ENCODE data around the gene ADORA3.

The ADORA3 gene

DNA sequence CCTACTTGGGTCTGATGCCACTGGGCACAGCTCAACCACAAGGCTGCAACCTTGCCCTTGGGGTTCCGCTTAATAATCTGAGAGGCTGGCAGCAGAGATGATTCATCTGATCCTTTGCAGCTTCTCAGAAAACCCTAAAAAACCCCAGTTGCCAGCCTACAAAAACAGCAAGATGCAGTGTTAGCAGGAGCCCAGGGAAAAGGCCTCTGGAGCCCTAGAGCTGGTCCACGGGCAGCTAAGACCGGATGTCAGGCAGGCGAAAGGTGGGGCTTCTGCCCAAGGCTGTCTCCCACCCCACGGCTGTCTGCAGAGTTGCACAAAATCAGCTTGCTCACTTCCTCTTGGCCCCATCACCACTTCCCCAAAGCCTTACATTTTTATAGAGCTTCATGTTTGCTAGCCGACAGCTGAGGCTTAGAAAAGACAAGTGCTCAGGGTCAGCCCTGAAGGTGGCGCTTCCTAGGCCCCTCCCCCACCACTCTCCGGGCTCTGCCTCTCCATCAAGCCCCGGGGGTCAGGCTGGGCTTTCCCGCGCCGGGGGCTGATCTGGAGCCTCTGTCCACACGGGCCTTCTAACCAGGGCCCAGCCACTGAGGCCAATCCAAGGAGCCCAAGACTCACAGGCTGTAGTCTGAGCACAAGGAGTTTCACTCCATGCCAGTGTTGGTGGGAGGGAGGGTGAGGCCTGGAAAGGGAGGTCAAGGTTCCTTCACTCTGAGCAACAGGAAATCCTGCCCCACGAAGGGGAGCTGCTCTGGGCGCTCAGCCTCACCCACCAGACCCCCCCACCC is 4.2 kb upstream of the ADORA3 start:
- no peak for DNase-seq

DNA sequence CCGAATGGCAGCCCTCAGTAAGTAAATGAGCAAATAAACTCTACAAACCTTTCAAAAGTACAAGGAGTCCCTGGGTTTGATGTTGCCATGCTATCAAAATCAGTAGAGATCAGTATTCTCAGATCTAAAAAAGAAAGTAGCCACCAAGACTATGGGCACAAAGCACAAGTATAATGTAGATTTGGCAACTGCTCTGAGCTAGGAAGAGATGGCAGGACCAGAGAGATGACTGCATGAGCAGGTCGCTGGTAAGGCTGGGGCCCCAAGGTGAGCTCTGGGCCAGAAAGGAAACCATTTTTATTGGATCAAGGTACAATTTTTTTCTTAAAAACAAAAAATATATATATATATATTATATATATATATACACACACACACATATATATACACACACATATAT is 3.1 kb upstream of the ADORA3 start:
- DNase-seq = no peak

DNA sequence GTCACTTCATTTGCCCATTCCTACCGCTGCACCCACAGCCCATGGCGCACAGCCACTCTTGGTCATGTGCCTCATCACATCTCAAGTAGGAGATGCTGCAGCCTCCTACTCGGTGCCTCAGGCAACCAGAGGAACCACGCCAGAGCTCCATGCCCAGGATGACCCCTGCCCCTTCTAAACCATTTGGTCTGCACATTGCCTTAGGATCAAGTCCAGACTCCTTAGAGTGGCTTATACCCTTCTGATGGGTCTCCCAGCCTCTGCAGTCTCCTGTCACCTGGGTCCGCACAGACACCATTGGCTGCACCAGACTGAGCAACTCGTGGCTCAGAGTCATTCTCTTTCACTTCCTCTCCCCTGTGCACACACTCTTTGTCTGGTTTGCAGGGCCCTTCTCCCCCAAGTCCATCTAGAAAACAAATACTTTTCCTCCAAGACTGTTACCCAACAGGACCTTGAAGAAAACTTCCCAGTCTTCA is 2.2 kb upstream of the ADORA3 start:
- DNase-seq = no peak

DNA sequence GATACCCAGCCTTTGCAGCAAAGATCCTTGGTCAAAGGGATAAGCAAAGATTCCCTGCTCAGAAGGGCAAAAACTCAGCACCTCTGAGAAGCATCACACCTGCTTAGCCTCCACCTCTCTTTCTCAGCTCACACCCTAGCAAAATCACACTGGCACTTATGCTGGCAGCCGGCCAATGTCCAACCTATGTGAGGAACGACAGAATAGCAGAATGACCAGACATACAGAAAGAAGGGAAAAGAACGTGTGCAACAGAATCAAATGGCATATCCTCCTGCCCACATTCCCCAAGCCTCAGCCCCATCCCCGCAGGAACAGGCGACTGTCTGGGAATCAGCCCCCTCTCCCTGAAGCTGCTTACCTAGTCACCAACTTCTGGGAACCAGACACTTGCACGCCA is 664 bp upstream of the ADORA3 start:
- DNase-seq = no peak

DNA sequence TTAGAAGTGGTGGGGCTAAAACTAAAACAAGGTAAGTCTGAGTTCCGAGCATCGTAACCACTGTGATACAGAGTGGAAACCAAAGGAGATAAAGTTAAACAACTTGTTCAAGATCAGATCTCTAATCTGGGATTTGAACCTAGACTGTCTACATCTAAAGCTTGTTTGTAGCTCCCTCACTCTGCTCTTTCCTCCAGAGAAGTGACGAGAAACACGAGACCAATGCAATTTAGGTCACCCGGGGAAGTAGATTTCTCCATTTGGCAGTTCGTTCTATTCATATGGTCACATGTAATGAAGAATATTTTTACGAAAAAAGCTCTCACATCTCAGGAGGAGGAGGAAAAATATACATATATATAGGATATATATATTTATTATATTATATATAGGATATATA is 1.8 kb downstream of the ADORA3 start:
- no peak for DNase-seq

DNA sequence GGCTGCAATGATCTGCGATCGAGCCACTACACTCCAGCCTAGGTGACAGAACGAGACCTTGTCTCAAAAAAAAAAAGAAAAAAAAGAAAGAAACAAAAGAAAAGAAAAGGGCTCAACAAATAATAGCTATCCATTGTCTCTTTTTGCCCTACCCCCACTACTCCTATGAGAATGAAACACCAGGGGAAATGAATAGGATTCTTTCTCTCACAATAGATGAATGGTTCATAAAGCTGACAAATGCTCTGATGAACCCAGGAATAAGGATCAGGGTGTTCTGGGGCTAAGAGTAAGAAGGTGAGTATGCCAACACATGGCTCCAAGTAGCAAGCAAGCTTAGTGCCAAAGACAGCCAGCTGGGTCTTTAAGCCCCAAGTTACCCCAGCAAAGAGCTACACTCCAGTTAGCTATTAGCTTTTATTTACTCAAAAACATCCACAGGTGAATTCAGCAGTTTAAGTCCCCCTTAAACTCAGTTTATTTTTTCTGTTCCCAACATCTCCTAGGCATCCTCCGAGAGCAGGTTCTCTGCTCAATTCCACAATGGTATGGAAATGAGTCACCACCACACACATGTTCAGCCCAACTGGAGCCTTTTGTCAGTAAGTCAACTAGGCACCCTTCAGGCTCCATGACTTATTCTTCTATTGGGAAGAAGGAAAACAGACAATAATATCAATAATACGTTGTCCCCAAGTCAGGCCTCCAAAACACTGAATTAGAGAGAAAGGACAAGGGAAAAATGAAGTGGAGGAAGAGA is 4.2 kb downstream of the ADORA3 start:
- DNase-seq = no peak

DNA sequence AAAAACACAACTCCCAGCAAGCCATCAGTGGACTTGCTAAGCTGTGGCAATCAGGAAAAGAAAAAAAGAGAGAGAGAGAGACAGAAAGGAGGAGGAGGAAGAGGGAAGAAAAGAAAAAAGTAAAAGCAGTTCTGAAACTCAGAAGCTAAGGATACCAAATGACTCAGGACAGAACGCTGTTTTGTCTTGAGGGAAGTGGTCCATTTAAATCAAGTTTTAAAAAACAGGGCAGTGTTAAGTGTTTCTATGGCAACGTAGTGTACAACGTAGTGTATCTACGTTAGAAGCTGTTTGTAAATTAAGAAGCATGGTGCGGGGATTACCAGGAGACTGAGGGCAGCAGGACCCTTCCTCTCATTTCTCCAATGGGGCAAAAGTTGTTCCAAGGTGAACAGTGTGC is 5.8 kb downstream of the ADORA3 start:
- DNase-seq = no peak

DNA sequence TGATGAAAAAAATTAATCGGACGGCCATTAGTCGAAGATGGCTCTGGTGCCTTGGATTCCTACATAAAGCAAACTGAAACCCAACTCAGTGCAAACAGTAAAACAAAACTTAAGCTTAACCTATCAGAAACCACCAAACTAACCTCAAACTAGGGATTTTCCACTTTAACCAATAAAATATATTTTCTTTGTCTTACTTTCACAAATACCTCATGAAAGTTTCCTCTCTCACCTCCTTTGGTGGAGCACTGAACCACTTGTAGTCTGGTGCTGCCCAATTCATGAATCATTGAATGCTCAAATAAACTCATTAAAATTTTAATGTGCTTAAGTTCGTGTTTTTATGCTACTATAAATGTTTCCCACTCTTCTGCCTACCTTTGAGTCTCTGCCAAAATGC is 7.0 kb downstream of the ADORA3 start:
- no peak for DNase-seq

DNA sequence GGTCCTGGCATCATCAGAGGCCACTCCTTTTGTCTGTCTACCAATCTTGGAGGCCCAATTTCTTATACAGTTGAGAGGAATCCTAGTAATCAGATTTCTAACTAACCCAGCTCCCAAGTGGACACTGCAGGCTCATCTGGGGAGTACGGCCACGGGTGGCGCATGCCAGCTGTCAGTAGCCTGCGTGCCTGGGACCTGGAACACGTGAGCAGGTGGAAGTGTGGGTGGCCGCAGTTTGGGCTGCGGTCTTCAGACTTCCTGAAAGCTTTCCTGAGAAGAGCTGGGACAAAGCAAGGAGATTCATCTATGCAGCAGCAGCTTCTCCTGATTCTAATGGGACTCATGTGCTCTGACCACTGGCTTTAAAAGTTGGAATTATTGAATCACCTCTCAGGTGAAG is 12.4 kb downstream of the ADORA3 start:
- DNase-seq = no peak

DNA sequence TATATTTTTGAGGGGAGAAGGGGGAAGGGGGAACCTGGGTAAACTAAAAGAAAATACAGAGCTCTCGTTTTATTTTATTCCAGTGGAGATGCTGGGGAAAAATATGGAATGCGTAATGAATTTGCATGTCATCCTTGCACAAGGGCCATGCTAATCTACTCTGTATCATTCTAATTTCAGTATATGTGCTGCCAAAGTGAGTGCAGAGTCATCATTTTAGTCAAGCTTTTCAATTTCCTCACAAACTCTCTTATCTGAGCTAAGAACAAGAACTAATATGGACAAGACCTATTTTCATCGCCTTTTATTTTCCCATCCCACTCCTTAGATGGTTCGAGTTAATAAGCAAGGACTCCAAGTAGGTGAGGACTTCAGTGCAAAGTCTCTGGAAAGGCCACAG is 13.2 kb downstream of the ADORA3 start:
- no peak for DNase-seq

DNA sequence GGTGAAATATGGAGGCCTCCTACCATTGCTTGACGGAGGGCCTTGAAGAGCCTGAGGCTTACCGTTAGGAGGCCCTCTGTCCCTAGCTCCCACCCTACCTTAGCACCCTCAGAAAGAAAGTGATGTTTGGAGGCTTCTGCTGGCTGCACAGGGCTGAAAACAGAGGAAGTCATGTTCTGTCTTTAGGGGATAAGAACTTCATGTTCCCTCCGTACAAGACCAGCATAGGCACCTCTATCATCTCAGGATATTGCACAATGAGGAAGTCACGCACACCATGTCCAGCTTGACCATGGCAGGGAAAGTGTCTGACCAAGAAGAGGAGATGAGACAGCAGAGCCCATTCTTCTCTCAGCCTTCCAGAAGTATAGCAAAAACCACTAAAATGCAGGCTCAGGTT is 13.8 kb downstream of the ADORA3 start:
- DNase-seq = no peak

DNA sequence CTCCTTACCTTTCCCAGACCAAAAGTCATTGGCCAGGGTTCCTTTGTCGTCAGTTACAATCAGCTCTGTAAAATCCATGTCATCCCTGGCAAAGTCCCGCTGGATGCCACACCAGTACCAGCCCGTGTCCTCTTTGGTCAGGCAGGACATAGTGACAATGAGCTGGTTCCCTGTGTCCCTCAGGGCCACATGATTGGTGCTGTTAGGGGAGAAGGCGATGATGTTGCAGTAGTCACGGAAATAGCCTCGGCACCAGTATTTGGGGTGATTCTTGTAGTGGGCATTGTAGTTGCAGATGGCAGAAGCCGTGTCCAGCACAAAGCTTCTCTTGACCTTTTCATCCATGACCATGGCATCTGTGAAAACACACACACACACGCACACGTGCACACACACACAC is 14.8 kb downstream of the ADORA3 start:
- DNase-seq = no peak

DNA sequence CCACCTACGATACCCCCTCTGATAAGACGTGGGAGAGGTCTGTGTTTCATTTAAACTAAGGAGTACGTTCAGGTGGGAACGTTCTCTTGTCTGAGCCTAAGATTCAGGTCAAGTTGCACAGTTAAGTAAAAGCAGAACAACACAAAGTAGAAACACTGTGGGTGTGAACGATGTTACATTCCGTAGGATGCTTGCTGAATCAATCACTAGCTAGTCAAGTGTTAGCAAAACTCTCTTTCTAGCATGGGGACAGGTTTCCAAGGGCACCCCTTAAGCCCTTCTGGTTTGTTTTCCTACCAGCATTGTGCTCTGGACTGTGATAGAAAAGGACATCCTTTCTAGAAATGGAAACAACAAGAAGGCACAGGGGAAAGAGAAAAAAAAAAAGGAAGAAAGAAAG is 16.3 kb downstream of the ADORA3 start:
- no peak for DNase-seq

DNA sequence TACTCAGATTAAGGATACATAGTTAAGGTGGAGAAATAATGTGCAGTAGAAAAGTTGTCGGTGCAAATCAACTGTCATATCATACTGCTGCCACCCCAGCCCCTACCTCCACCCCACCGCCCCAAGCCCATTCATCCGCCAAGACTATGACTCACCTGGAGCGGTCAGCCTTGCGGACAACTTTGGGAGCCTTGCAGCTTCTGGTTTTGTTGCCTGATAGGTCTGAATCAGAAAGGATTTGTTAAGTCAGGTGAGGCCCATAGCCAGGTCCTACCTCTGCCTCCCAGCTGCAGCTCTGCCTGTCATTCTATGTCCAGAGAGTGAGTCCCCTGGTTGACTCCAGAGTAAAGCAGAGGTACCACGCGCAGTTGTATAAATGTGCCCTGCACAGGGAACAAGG is 17.0 kb downstream of the ADORA3 start:
- DNase-seq = no peak

DNA sequence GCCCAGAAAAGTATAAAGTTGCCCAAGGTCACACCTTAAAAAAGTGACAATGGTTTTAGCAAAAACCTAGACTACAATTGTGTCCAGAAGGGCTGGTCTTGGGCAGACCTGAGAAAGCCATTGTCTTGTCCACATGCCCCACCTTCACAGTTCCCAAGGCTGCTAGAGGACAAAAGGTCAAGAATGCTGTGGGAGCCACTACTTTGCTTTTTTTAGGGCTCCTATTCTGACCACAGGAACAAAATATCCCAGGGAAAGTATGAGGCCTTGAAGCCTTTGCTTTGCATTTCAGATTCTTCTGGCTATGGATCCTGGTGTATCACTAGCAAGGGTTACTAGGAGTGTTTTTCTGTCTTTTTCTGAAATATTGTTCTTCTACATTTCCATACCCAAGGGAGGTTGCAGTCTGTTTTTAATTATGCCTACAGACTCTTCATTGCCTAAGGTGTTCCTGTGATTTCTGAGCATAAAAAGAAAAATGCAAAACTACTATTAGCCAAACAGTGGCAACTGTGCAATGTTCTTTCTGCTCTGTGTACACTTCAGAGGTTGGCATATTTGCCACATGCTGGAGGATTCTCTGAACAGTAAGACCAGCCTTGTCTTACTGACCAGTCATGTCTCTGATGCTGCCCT is 18.9 kb downstream of the ADORA3 start:
- no peak for DNase-seq

DNA sequence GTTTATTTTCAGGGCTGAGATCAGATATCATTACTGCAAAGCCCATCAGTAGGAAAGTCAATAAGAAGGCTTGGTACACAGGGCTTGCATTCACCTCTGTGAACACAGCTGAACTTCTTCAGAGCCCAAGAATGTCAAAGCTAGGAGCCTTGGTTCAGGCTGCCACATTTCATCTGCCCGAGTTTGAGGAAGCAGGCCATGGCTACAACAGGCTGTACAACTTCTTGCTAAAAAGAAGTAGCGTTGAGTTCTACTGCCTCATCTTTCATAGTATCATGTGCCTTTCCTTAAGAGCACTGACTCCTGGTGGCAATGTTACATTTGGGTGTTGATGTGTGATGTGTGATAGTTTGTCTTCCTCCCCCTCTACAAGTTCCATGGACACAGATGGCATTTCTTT is 19.6 kb downstream of the ADORA3 start:
- DNase-seq = no peak

DNA sequence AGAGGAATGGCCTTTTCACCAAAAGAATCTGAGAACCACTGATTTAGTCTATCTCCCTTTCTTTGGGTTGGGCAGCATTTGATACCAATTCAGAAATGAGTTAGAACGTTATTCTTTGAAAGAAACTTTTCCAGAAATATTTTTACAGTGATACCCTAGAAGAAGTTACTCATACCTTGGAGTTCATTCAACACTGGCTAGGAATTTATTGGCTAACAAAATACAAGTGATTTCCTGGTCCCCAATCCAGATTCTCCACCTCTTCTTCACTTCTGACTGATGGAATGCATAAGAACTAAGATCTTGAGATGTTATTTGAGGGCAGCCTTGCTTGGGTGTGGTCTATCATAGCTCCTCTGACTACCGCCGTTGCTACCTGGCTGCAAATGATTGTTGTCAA is 20.3 kb downstream of the ADORA3 start:
- no peak for DNase-seq

DNA sequence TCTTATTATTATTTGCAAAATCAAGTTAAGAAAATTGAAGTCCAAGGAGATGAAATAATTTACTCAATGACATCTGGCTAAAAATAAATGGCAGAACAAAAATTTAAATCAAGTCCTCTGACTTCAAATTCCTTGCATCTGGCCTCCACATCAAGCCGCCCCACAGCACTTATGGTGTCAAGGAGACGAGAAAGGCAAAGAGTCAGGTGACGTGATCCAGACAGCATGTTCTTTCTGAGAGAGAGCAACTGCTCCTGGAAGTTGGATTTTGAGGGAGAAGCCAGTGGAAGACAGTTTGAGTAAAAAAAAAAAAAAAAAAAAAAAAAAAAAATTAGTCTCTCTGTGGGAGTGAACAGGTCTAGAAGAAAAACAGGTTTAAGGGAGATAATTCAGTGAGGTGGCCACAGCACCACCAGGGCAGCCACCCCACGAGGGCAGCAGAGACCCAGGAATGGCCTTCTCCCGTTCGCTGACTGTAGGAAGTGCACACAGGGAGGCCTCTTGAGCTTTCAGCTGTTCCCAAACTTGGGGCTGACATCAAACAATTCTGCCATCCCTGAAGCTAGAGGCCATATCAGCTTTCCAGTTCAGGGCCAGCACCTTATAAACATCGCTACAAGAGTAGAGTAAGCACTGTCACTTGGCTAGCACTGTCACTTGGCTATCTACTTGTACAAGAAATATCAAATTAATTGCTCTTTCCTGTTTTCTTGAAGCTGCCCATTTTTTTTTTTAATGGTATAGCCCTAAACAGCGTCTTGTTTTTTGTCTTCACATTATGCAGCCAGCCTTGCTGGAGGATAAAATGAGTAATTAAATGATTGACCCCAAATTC is 21.8 kb downstream of the ADORA3 start:
- DNase-seq = peak; percentile 62

DNA sequence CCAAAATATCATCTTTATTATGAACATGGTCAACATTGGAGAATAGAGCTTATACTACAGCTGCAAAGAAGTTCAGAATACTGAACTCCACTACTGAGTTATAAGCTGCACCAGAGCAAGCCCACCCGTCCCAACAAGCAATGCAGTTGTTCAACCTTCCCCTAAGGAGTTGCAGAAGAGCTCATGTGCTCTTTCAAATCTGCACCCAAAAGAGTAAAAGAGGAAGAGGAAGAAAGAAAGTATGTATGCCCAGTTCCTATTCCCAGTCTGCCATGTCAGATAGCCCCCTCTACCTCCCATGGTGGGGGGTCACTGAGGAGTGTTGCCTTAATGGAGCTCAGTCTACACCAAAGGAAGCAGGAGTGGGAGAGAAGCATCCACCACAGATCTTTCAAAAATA is 22.8 kb downstream of the ADORA3 start:
- no peak for DNase-seq

DNA sequence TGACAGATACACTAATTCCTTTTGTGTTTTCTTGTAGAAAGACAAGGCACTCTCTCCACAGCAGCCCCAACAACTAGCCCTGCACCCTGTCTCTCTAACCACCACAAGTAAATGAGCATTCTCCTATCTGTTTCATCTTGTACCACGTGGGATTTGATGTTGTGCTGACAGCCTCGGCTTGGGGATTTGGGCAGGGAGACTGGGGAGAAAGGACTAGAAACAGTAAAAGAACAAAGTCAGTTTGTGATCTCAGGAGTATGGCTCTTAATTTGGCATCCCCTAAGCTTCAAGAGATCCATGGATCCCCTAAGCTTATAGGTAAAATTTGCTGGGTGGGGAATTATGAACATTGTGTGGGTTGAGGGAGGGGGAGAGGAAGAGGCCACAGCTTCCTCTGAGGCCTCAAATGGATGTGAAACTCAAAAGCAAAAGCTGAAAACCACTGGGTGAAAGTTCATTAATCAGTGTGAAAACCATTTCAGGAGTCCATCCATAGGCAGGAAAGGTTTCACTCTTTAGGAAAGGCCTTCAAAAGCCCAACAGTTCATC is 26.6 kb downstream of the ADORA3 start:
- no peak for DNase-seq

DNA sequence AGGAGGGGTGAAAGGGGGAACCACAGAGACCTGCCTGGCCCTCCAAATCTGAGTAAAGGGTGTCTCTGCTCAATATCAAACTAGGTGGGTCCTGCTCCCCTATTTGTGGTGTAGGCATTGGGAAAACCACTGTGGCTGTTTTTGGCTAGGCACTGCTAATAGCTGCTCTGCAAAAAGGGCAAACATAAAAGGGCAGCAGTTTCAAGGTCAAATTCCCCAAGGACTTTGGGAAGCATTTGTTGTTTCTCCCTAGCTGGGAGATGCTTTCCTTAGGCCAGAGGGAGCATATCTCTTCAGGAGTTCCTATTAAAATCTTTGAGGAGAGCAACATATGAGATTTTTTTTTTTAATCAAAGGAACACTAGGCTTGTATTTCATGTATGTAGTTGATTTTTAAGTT is 27.2 kb downstream of the ADORA3 start:
- no peak for DNase-seq

DNA sequence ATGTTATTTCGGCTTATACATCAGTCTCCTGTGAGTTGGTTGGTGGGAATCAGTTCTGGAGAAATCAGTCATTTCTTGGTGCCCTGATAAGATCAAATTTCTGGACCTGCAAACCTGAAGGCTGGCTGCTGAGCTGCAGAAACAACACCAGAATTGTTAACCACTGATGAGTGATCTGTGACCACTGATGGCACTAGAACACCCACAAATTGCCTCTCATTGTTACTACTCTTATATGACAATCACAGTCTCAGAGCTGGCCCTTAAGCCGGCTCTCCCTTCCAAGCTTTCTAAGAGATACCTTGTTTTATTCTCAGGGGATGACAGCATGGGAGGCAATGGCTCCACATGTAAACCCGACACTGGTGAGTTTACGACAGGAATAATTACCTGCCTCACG is 27.7 kb downstream of the ADORA3 start:
- no peak for DNase-seq

DNA sequence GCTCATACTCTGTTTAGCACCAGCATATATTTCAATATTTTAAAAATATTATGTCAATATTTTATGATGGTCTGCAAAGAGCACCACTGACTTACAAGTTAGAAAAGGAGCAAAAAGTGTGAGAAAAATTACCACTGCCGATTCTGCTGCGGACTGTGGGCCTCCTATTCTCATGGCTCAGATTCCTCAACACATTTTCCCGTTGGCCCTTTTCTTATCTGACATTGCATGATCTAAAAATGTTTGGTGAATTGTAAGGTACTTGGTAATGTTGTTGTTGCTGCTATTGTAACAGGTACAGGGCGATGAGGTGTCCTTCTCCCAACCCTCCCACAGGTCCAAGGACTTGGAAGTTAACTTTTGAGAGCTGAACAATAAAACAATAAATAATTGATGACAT is 28.9 kb downstream of the ADORA3 start:
- no peak for DNase-seq

All from NCI-H345 (cell line).